TTC549 (cell line): ENCODE data around the gene LAS1L.
"Not testable (repeated sequence)": the region's sequence is repeated elsewhere in the genome, so short reads cannot be mapped to it uniquely, and the experiment has no call there.

Experiments used
- FAIRE-seq: peaks from 2 replicates; lab custom pipeline; 2012; peaks lifted over from hg19 to GRCh38; lab: Jason Lieb, UNC

Gene LAS1L

DNA sequence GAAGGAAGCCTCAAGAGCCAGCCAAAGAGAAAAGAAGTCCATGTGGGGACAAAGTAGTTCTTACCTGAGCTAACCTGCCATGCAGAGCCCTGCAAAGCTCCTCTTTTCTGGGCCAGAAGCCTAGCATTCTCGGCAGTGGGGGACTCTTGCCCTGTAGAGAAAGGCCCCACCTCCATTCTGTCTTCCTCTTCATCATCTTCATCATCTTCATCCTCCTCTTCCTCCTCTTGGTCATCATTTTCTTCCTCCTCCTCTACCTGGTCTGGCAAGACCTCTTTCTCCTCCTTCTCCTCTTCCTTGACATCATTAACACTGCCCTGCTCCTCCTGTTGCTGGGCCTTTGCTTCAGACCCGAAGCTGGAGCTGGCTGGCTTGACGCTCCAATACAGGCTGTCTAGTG, 16.7 kb downstream of the LAS1L start:
- FAIRE-seq: no peak

DNA sequence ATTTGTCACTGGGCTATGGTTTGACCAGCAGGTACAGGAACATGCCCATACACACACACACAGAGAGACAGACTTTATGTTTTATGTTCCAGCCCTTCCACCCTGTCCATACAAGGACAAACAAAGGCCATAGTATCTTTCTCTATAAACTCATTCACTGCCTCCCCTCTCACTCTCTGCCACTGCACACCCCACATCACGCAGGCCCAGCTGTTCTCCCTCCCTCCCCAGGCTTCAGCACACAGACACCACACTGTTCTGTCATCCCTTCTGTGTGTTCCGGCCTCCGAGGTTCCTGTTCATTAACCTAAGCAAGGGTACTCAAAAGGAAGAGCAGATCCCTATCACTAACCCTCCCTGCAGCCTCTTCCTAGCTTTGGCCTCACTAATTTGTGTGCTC, 17.8 kb downstream of the LAS1L start:
- no peak for FAIRE-seq

DNA sequence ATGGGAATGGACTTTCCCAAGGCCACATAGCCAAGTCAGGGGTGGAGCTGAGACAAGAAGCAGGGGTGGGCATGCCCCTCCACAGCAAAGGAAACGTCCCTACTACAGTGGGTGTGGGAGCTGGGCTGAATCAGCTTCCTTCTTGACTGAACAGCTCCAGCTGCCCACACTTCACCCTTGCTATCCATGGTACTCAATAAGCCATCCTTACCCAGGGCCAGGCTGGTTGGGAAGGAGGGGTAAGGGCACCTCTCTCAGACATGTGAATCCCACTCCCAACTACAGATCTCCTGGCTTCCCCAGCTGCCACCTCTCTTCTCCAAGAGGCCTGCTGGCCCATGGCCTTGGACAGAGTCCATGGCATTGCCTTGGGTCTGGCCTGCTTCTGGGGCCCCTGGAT, 21.0 kb downstream of the LAS1L start:
- FAIRE-seq: no peak

DNA sequence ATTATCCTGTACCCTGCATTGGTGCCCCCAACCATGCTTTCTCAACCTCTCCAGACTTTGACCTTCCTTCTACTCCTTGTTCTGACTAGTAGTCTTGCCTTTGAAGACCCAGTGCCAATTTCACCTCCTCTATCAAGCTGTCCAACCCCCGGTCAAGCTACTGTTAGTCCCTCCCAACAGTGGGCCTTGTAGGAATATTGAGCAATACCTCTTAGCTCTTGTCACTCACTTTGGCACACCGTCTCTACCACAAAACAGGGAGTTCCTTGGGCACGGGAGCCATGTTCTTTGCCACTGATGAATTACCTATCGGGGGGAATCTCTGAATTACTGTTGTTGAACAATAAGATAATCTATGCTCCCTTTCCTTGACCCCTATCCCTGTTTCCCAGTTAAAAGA, 25.2 kb downstream of the LAS1L start:
- FAIRE-seq: no peak

DNA sequence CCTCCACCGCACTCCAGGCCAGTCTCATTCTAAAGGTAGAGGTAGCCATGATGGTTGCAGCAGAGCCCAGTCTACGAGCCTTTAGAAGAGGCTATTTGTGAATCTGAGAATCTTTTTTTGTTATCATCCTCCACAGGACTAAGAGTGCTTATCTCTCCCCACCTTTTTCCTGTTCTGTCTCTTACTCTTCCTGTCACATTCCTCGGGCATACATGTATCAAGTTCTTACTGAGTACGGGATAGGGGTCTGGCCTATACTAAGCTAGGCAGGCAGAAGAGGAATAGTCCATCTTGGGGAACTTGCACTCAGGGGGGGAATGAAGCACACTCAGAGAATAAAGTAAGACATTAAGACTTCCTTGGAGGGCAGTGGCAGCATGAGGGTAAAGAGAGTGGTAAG, 25.7 kb downstream of the LAS1L start:
- no peak for FAIRE-seq

DNA sequence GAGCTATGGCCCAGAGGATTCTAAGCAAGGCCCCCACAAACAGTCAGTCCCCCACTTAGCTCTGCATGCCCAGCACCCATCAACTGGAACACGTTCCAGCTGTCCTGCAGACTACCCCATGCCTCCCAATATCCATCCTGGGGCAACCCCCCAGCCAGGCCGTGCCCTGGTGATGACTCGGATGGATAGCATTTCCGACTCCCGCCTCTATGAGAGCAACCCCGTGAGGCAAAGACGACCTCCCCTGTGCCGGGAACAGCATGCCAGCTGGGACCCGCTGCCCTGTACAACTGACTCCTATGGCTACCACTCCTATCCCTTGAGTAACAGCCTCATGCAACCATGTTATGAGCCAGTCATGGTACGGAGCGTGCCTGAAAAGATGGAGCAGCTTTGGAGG, 32.0 kb downstream of the LAS1L start:
- FAIRE-seq: no peak

DNA sequence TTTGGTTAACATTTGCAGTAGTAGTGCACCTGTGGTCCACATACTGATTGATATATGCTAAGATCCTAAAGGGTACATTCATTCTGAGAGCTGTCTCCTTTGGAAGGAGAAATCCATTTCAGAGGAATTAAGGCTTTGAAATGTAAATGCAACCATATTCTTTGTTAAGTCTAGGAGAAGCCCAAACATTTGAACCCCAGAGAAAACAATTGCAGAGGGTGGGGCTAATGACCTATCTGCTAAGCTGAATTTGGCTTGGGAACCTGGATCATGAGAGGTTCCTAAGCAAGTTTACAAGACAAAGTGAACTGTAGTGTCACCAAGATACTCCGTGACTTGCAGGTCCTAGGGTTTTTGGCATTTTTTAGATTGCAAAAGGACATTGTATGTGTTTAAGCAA, 41.2 kb downstream of the LAS1L start:
- no peak for FAIRE-seq

DNA sequence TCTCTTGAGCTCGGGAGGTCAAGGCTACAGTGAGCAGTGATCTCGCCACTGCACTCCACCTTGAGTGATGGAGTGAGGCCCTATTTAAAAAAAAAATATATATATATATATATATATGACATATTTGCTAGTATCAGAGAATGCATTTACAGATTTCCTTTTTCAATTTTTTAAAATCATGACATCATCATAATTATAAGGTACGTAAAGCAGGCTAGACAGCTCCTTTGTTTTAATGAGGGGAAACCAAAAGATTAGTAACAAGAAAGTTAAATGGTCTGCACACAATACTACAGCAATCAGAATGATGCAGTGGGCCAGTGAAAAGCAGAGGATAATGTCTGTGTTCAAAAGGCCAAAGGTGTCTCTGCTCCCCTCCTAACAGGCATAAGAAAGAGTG, 43.0 kb downstream of the LAS1L start:
- FAIRE-seq: no peak

DNA sequence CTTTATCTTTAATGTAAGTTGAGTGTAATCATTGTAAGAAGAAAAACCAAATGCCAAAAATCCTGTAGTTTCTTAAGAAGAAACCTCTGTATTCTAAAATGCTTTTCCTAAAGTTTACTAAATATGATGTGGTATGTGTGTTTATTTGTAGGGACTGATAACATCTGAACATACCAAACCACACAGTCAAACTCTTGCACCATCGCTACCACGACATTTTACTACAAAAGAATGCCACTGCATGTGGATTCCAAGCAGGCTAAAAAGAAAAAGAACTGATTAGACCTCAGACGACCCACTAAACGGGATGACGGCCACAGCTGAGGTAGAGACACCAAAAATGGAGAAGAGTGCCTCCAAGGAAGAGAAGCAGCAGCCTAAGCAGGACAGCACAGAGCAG, 46.1 kb downstream of the LAS1L start:
- no peak for FAIRE-seq

DNA sequence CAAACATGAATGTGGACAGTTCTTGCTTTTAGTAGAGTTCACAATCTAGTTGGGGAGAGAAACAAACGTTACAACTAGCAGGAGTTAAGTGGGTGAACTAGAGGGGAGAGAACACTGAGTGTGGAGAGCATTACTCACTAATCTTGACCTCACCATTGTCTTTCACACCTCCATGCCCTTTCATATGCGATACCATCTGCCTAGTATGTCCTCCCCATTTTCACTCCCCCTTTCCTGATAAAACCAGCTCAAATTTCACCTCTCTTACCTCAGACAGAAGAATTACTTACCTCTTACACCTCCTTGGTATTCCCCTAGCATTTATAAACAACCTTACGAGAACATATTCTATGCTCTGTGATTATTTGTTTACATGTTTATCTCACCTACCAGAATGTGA, 53.6 kb downstream of the LAS1L start:
- FAIRE-seq: no peak

DNA sequence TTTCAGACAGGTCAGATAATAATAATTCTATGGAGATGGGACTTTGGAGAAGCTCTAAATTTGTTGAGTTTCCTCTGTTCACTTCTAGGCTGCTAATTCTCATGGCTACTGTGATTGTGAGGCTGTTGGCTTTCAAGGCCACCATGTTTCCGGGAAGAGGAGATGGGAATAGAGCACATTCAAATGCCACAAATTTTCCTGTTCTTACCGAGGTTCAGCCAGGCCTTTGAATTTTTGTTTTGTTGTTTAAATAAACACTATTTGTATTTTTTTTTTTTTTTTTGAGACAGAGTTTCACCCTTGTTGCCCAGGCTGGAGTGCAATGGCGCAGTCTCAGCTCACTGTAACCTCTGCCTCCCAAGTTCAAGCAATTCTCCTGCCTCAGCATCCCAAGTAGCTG, 55.5 kb downstream of the LAS1L start:
- FAIRE-seq: not testable (repeated sequence)

DNA sequence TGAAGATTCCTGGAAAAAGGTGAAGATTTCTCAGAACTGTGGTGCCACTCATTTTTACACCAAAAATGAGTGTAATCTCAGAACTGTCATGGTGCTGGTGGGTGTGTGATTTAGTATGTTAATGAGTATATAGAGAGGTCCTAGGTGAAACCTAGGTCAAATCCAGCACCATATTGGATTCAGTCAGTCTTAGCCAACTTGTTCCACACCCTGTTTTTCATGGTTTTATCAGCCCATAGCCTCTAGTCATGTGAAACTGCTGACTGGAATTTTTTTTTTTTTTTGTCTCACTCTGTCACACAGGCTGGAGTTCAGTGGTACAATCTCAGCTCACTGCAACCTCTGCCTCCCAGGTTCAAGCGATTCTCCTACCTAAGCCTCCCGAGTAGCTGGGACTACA, 58.0 kb downstream of the LAS1L start:
- FAIRE-seq: no peak

DNA sequence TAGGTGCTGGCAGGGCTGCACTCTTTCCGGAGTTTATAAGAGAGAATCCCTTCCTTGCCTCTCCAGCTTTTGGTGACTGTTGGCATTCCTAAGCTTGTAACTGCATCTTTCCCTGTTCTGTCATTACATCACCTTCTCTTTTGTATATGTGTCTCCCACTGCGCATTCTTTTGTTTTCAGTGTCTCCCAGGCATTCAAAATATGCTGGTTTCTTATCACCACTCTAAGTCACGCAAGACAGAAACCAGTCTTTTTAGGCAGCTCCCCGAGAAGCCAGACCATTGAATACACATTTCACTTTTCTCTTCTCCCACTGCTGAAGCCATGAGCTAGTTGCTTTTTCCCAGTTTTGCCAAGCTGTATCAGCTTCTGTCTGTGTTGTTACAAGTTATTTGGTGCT, 71.0 kb downstream of the LAS1L start:
- FAIRE-seq: no peak
